ENCODE results near the gene NOL4L.

GRCh38 chr20:32589256-32589655 is 4.1 kb upstream of the NOL4L start:
- TF ChIP-seq, protein P1, sequence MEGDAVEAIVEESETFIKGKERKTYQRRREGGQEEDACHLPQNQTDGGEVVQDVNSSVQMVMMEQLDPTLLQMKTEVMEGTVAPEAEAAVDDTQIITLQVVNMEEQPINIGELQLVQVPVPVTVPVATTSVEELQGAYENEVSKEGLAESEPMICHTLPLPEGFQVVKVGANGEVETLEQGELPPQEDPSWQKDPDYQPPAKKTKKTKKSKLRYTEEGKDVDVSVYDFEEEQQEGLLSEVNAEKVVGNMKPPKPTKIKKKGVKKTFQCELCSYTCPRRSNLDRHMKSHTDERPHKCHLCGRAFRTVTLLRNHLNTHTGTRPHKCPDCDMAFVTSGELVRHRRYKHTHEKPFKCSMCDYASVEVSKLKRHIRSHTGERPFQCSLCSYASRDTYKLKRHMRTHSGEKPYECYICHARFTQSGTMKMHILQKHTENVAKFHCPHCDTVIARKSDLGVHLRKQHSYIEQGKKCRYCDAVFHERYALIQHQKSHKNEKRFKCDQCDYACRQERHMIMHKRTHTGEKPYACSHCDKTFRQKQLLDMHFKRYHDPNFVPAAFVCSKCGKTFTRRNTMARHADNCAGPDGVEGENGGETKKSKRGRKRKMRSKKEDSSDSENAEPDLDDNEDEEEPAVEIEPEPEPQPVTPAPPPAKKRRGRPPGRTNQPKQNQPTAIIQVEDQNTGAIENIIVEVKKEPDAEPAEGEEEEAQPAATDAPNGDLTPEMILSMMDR (conservative IDR thresholded peaks at IDR 0.05; ENCODE audit: low read depth in 2 of 2): no peak
- no peak for TF ChIP-seq EZH2 (IDR thresholded peaks at IDR 0.05; ENCODE audit: low read depth, unreplicated experiment)
- TF ChIP-seq POLR2AphosphoS5 (IDR thresholded peaks at IDR 0.05; ENCODE audit: low read depth): no peak
- TF ChIP-seq ZNF331 (CRISPR knock-in tag; IDR thresholded peaks at IDR 0.05; ENCODE audit: low read depth): no peak
- TF ChIP-seq REST (IDR thresholded peaks at IDR 0.05; ENCODE audit: unreplicated experiment): no peak
- TF ChIP-seq JUNB (IDR thresholded peaks at IDR 0.05; ENCODE audit: unreplicated experiment): no peak
- no peak for TF ChIP-seq NANOG (IDR thresholded peaks at IDR 0.05; ENCODE audit: borderline replicate concordance)
- TF ChIP-seq ETS1 (IDR thresholded peaks at IDR 0.05): no peak
- no peak for TF ChIP-seq CREB1 (CRISPR knock-in tag; IDR thresholded peaks at IDR 0.05; ENCODE audit: low read depth)
- TF ChIP-seq EZH2phosphoT487 (IDR thresholded peaks at IDR 0.05; ENCODE audit: unreplicated experiment): no peak
- TF ChIP-seq ZNF114 (CRISPR knock-in tag; IDR thresholded peaks at IDR 0.05): no peak
- TF ChIP-seq STAT1 (IDR thresholded peaks at IDR 0.05; ENCODE audit: unreplicated experiment): no peak

All from GM23338 (cell line).